Stimulated activated CD8-positive, alpha-beta memory T cell treated with anti-CD3 and anti-CD28 coated beads, Interleukin-12 subunit alpha, Interleukin-12 subunit beta, amount 100 ng/mL, for 24 hours (primary cell): Measurements from ENCODE around the gene GAMT.
A peak's percentile ranks its signal among the peaks of the same experiment; 100 is the strongest.

ENCODE experiments used
- DNase-seq: peaks from one replicate; pipeline ENCODE4 v3.0.0-alpha.2; 2020; ENCODE audit errors: extremely low read depth

Gene GAMT

DNA sequence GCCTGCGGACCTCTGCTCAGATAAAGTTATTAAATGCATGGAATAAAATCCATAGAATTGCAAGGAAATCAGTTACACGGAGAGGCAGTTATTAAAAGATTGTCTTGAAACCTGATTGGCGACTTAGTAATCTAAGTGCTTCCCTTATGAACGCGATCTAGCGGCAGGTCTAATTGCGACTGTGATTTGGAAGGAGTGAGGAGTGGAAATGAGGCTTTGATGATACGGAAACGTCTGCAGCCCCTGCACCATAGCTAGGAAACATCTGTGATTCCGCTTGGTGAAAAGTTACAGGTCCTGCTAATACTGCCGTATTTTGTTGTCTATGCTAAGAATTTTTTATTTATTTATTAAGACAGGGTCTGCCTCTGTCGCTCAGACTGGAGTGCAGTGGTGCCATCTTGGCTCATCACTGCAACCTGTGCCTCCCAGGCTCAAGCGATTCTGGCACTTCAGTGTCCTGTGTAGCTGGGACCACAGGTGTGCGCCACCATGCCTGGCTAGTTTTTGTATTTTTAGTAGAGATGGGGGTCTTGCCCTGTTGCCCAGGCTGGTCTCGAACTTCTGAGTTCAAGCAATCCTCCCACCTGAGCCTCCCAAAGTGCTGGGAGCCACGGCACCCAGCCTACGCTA lies 16.7 kb downstream of the GAMT start:
- no peak for DNase-seq

DNA sequence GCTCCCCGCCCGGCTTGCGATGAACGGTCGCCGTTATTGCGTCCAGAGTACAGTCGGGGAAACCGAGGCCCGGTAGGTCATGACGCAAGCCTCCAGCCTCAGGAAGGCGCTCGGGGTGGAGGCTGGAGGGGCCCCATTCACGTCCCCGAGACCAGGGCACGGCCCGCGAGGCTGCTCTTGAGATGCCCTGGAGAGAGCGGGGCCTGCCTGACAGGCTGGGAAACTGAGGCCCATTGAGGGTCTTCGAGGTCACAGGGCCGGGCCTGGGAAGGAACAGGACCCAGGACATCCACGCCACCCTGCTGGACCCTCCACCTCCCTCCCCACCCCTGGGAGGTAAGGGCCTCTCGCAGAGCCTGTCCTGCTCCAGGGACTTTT lies 17.3 kb downstream of the GAMT start:
- DNase-seq, result no peak

DNA sequence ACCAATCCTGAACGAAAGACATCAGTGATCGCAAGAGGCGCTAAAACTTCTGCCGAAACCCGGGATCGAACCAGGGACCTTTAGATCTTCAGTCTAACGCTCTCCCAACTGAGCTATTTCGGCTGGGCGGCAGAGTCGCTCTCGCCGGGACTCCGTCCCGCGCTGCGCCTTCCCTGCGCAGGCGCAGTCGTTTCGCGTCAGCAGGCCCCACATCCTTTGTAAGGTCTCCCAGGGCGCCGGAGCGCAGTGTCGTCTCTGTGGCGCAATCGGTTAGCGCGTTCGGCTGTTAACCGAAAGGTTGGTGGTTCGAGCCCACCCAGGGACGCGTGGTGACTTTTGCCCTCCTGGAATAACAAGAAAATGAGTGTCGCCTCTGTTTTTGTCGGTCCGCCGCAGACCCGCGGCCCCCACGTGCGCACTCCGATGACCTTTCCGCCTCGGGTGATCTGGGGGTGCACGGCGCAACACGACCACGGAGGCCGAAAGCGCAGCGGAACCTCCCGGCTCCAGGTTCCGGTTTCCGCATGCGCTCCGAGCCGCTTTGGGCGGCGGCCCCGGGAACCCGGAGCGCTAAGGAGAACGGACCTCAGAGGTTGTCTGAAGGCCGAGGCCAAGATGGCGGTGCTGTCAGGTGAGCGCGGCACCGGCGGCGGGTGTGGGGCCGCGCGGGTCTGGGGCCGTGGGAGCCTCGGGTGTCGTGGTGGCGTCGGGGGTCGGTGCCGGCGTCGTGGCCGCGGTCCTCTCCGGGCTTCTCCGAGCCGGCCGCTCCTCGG lies 17.8 kb downstream of the GAMT start, which contains the start of gene NDUFS7:
Gene NDUFS7 (plus strand): TSS at position 596 of the 773 bp plus-strand sequence. CDS start 20 bp downstream, at position 616.
- peak; percentile 70 for DNase-seq

DNA sequence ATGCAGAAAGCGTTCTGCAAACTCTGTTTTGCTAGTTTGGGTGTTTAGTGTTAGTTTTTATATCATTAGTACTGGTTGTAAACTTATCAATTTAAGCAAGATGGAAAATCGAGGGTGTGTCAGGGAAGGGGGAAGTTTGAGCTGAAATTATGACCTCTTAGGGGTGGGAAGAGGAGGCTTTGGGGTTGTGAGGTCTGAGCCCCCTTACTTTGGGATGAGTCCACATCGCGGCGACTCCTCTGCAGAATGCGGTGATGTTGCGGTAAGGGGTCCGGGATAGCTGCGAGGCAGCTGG lies 18.4 kb downstream of the GAMT start:
- no peak for DNase-seq

GRCh38 chr19:1382250-1382649 lies 19.1 kb downstream of the GAMT start:
- no peak for DNase-seq

DNA sequence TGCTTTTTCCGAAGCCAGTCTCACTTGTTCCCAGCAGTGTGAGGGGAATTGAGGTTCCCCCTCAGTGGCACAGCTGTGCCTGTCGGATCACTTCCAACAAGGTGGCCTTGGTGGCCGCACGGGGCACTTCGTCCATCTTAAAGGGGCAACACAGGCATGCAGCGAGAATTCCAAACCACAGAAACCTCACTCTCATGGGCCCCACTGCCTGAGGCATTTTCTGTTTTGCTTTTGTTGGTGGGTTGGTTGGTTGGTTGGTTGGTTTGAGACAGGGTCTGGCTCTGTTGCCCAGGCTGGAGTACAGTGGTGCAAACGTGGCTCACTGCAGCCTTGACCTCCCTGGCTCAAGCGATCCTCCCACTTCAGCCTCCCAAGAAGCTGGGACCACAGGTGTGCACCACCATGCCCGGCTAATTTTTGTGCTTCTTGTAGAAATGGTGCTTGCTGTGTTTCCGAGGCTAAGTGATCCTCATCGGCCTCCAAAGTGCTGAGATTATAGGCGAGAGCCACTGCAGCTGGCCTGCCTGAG lies 21.3 kb downstream of the GAMT start:
- DNase-seq, result no peak

GRCh38 chr19:1379126-1379905 lies 22.0 kb downstream of the GAMT start:
- DNase-seq, result no peak

- no peak for DNase-seq
Observed at GRCh38 chr19:1377965-1378785, 23.2 kb downstream of the GAMT start.

- no peak for DNase-seq
Observed at GRCh38 chr19:1377176-1377964, 24.0 kb downstream of the GAMT start.

DNA sequence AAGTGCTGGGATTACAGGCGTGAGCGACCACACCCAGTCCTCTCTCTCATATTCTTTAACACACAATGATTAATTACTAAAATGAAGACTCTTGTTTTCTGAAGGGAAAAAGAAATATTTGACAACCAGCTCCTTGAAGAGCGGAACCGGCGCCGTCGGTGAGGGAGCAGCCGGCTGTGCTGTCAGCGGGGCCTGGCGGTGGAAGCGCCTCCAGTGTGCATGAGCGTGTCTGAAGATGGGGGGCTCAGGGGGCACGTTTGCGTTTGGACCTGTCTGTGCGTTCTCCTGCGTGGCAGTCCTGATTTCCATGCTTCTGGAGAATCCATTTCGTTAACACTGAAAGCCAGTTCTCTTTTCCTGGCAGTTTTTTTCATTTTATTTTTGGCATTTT lies 24.9 kb downstream of the GAMT start:
- no peak for DNase-seq

DNA sequence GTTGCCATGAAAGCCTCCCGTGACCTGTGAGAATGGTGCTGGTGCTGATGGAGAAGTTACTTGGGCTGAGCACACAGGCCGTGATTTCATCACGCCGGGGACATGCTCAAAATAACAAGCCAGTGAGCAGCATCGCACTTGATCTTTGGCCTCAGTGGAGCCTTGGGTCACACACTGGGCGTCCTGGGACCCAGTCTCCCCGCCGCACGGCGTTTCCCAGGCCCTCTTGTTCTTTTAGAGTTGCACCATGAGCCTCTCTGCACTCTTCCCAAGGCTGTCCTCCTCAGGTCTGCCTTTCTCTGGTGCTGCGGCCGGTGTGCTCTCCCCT lies 27.1 kb downstream of the GAMT start:
- no peak for DNase-seq

DNA sequence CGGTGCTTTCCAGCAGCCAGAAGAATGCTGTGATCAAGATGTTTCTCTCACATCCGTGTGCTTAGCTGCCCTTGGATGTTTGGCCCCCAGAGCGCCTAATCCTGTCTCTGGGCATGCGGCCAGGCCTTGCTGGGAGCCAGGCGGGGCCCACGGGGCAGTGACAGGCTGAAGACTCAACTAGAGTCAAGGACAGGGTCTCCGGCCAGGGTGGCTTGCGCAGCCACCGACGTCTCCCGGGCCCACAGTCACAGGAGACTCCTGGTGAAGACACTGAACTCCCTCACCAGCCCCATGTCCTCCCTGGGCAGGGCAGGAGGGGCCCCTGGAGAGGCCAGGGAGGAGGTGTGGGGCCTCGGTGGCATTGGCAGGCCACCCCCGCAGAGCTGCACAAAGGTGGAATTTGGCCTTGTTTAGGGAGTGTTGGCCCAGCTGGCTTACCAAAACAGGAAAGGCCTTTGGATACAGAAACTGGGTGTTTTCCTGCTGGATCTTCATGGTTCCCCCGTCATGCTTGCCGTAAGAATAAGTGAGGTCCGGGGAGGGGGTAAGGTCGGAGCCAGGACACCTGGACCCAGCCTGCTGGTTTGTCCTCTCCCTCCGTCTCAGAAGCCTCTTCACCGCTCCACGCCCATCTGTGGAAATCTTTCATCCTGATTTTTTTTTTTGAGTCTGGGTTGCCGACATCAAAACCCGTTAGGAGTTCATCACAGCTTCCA lies 27.6 kb downstream of the GAMT start:
- no peak for DNase-seq

DNA sequence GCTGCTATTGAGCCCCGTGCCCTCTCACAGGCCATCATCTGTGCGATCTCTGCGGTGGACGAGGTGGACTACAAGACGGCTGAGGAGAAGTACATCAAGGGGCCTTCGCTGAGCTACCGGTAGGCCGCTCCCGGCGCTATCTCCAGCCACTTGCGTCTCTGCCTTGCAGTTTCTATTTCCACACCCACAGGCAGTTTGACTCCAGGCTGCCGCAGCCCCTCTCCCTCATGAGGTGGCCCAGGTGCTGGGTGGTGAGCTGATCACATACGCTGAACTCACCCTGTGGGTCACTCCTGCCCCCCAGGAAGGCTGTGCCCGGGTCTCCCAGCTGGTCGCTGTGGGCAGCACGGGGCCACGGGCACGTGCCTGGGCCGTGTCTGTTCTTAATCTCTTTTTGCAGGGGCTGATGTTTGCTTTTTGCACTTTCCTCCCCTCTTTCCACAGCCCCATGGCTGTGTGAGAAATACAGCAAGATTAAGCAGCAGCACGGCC lies 28.3 kb downstream of the GAMT start:
- no peak for DNase-seq

- no peak for DNase-seq
Observed at GRCh38 chr19:1370579-1371361, 30.6 kb downstream of the GAMT start.

DNA sequence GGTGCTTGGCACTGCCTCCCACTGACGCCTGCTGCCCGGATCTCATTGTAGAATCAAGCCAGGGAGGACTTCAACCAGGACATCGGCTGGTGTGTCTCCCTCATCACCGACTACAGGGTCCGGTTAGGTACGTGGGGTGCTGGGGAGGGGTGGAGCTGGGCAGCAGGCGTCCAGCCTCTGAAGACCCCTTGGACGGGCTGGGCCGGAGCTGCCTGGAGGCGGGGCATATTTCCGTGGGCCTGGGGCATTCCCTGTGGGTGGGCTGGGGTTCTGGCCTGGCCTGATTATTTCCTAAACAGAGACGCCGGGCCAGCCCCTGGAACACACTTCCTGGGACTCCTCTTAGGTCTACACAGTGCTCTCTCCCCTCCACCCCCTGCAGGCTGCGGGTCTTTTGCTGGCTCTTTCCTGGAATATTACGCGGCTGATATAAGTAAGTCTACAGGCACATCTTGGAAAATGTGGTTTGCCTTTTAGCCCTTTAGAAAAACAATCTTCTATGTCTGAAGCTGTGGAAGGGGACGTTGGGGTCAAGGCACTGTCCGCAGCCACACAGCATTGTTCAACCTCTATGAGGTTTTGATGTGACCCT lies 32.0 kb downstream of the GAMT start:
- DNase-seq, result no peak

- no peak for DNase-seq
Observed at GRCh38 chr19:1366899-1367870, 34.2 kb downstream of the GAMT start.

- DNase-seq, result no peak
Observed at GRCh38 chr19:1366296-1366695, 35.0 kb downstream of the GAMT start.
